Gastrocnemius medialis (tissue), 4 donors: ENCODE measurements around the gene SAP30L. TPM values are rescaled to one million over a fixed set of nuclear protein-coding genes. Genes with fewer than 3 reads are reported as not detected.
A peak's percentile ranks its signal among the peaks of the same experiment; 100 is the strongest.

Source experiments
- ATAC-seq, 2 donors: fragments of 150-250 bp; one replicate each; pipeline ENCODE4 v1.9.1; 2016
- DNase-seq, 2 donors: peaks; one replicate each; pipeline ENCODE4 v3.0.0-alpha.2; 2019
- H3K27ac ChIP-seq, 4 donors: fragments of 200-600 bp; sonication (generic); 1 replicate in 1 of 4; 2 replicates in 3 of 4; pipeline ENCODE4 v1.5.1; 2016 to 2018; ENCODE audit warnings: mild to moderate bottlenecking in 2 of 4, moderate library complexity in 1 of 4
- H3K27me3 ChIP-seq, 3 donors: fragments of 200-600 bp; sonication (generic) in 2 of 3; 1 replicate in 1 of 3; 2 replicates in 2 of 3; pipeline versions ENCODE4 v1.5.1 to v1.6.0; 2016 to 2019; ENCODE audit warnings: mild to moderate bottlenecking in 1 of 3, moderate library complexity in 1 of 3
- H3K36me3 ChIP-seq, 2 donors: fragments of 200-600 bp; sonication (generic) in 1 of 2; one replicate each; pipeline ENCODE4 v1.5.1; 2017 to 2018
- H3K4me1 ChIP-seq, 2 donors: fragments of 200-600 bp; sonication (generic) in 1 of 2; one replicate each; pipeline ENCODE4 v1.5.1; 2016 to 2017; ENCODE audit warnings: mild to moderate bottlenecking in 2 of 2
- H3K4me3 ChIP-seq, 4 donors: fragments of 200-600 bp; sonication (generic) in 3 of 4; 1 replicate in 1 of 4; 2 replicates in 3 of 4; pipeline ENCODE4 v1.5.1; 2016 to 2019; ENCODE audit warnings: mild to moderate bottlenecking in 2 of 4
- H3K9me3 ChIP-seq, 3 donors: fragments of 200-600 bp; sonication (generic) in 2 of 3; 1 replicate in 1 of 3; 2 replicates in 2 of 3; pipeline ENCODE4 v1.5.1; 2016 to 2019
- CTCF ChIP-seq, 5 experiments: fragments of 450-650 bp in 3 of 5; fragments of 200-600 bp in 2 of 5; sonication (generic) in 2 of 5; IDR thresholded peaks in 4 of 5; conservative IDR thresholded peaks in 1 of 5; 1 replicate in 4 of 5; 2 replicates in 1 of 5; pipeline ENCODE4 v1.5.1; 2016 to 2019; ENCODE audit warnings: antibody characterized with exemption in 5 of 5, mild to moderate bottlenecking in 3 of 5, moderate library complexity in 3 of 5
- POLR2A ChIP-seq, 2 donors: fragments of 450-650 bp; IDR thresholded peaks; one replicate each; pipeline ENCODE4 v1.6.1; 2017; ENCODE audit warnings: antibody characterized with exemption in 2 of 2, mild to moderate bottlenecking in 2 of 2, moderate library complexity in 2 of 2
- in situ Hi-C, 4 donors: fragments of 200-750 bp; cut with MboI; loops; one replicate each; pipeline versions ENCODE4 v1.15.0 to v1.8.0; 2017; ENCODE audit warnings: low sequenced_read_pairs in 4 of 4
- intact Hi-C: fragments of 100-400 bp; cut with DNase I; formaldehyde crosslinking; loops from one replicate; pipeline ENCODE4 v1.15.1; 2023; ENCODE audit warnings: low total_unique reads
- total RNA-seq, 4 donors: library from RNA; depleted of rRNA; stranded (reverse); fragments of >200 nt; gene quantifications; one replicate each; pipeline versions ENCODE4 v1.1.0 to v1.2.3, GENCODE V29; 2016

SAP30L gene
- total RNA-seq, 4 donors from 2014 or later = 18.8 to 35.6 (median 25.5) TPM

GRCh38 chr5:154446195-154447088, 645 bp downstream of the SAP30L start:
- TF ChIP-seq CTCF (IDR thresholded peaks at IDR 0.05 in 4 of 5, conservative IDR thresholded peaks at IDR 0.05 in 1 of 5) (no peak), POLR2A (IDR thresholded peaks at IDR 0.05) (no peak)
- H3K4me3 ChIP-seq = peak overlapping the region; percentile 74 to 88 (median 85)
- intact Hi-C loops = loop anchor here (5.0 kb wide), 2 partner anchors 254 to 404 kb away; partner anchors contain the start of gene GALNT10
- ATAC-seq (peak; percentile 19 to 34), DNase-seq (peak in 1 of 2 donors; percentile 13)
- H3K27me3 ChIP-seq = no peaks in the 10 kb centered on the region
- H3K36me3 ChIP-seq = peaks cover 0 to 9% of the 10 kb centered on the region in 2 donors
- peak overlapping the region; percentile 62 to 84 (median 78) for H3K27ac ChIP-seq
- H3K4me1 ChIP-seq = peaks cover 22 to 42% of the 10 kb centered on the region in 2 donors
- in situ Hi-C loops = no loop called here
- no peaks in the 10 kb centered on the region for H3K9me3 ChIP-seq

- Histone ChIP-seq H3K27ac (peak overlapping the region; percentile 62 to 84 (median 78)), H3K4me3 (peak overlapping the region; percentile 74 to 88 (median 85)), H3K36me3 (peaks cover 0 to 16% of the 10 kb centered on the region in 2 donors), H3K9me3 (no peaks in the 10 kb centered on the region), H3K4me1 (peaks cover 22 to 42% of the 10 kb centered on the region in 2 donors), H3K27me3 (no peaks in the 10 kb centered on the region)
- ATAC-seq (no peak), DNase-seq (no peak)
- in situ Hi-C loops (no loop called here), intact Hi-C loops (loop anchor here (5.0 kb wide), 2 partner anchors 255 to 405 kb away; partner anchors contain the start of gene GALNT10)
- TF ChIP-seq CTCF (IDR thresholded peaks at IDR 0.05 in 4 of 5, conservative IDR thresholded peaks at IDR 0.05 in 1 of 5) = no peak
- no peak for TF ChIP-seq POLR2A (IDR thresholded peaks at IDR 0.05)
These were observed 1.4 kb downstream of the SAP30L start for GRCh38 chr5:154447089-154447725.

GRCh38 chr5:154449786-154450185, 4.0 kb downstream of the SAP30L start:
- no peak overlapping the region for H3K4me3 ChIP-seq
- H3K4me1 ChIP-seq = peaks cover 21 to 34% of the 10 kb centered on the region in 2 donors
- no peak for ATAC-seq
- intact Hi-C loops (loop anchor here (5.0 kb wide), 2 partner anchors 257 to 407 kb away; partner anchors contain the start of gene GALNT10), in situ Hi-C loops (no loop called here)
- DNase-seq = no peak
- H3K9me3 ChIP-seq = no peaks in the 10 kb centered on the region
- TF ChIP-seq CTCF (IDR thresholded peaks at IDR 0.05 in 4 of 5, conservative IDR thresholded peaks at IDR 0.05 in 1 of 5) = no peak
- H3K27me3 ChIP-seq = no peaks in the 10 kb centered on the region
- no peak overlapping the region for H3K27ac ChIP-seq
- peaks cover 0 to 39% of the 10 kb centered on the region in 2 donors for H3K36me3 ChIP-seq

GRCh38 chr5:154451957-154452356, 6.2 kb downstream of the SAP30L start:
- Histone ChIP-seq H3K27me3 (no peaks in the 10 kb centered on the region), H3K9me3 (no peaks in the 10 kb centered on the region), H3K4me1 (peaks cover 19 to 27% of the 10 kb centered on the region in 2 donors), H3K4me3 (no peak overlapping the region), H3K36me3 (peaks cover 0 to 60% of the 10 kb centered on the region in 2 donors), H3K27ac (no peak overlapping the region)
- intact Hi-C loops (no loop called here), in situ Hi-C loops (no loop called here)
- ATAC-seq (no peak), DNase-seq (no peak)
- TF ChIP-seq POLR2A (IDR thresholded peaks at IDR 0.05) (no peak), CTCF (IDR thresholded peaks at IDR 0.05 in 4 of 5, conservative IDR thresholded peaks at IDR 0.05 in 1 of 5) (no peak)
